ENCODE data around the gene EFHC2. TPM values are rescaled to one million over a fixed set of nuclear protein-coding genes. Genes with fewer than 3 reads are reported as not detected.
"Not testable (repeated sequence)": the region's sequence is repeated elsewhere in the genome, so short reads cannot be mapped to it uniquely, and the experiment has no call there.

Gene EFHC2
- total and polyA plus RNA-seq, 3 donors from 2014 or later: 8.2 to 17.3 (median 14.4) TPM

DNA sequence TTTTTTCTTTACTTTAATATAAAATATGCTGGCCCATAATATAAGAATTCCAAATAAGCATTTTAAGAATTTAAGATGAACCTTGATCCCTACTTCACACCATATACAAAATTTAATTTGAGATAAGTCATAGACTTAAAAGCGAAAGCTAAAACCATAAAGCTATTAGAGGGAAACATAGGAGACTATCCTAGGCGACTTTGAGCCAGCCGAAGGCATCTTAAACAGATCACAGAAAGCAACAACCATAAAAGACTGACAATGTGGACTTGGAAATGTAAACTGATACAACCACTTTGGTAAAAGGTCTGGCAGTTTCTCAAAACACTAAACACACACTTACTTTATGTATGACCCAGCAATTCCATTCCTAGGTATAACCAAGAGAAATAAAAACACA, 125.0 kb downstream of the EFHC2 start:
- intact Hi-C loops (cut with DNase I; ENCODE audit: low total_unique reads): no loop called here
- 89 to 95% methylated on average over 3 of the region's 3 CpGs for WGBS, 2 donors
- H3K27me3 ChIP-seq: no peaks in the 10 kb centered on the region
- H3K27ac ChIP-seq: no peak overlapping the region
- no peak for DNase-seq
- H3K9me3 ChIP-seq: no peaks in the 10 kb centered on the region
- H3K4me1 ChIP-seq: no peaks in the 10 kb centered on the region
- no peak overlapping the region for H3K4me3 ChIP-seq
- H3K36me3 ChIP-seq (ENCODE audit: low read depth, missing control alignments): no peaks in the 10 kb centered on the region
- TF ChIP-seq POLR2A (IDR thresholded peaks at IDR 0.05): no peak
- TF ChIP-seq, protein P1, sequence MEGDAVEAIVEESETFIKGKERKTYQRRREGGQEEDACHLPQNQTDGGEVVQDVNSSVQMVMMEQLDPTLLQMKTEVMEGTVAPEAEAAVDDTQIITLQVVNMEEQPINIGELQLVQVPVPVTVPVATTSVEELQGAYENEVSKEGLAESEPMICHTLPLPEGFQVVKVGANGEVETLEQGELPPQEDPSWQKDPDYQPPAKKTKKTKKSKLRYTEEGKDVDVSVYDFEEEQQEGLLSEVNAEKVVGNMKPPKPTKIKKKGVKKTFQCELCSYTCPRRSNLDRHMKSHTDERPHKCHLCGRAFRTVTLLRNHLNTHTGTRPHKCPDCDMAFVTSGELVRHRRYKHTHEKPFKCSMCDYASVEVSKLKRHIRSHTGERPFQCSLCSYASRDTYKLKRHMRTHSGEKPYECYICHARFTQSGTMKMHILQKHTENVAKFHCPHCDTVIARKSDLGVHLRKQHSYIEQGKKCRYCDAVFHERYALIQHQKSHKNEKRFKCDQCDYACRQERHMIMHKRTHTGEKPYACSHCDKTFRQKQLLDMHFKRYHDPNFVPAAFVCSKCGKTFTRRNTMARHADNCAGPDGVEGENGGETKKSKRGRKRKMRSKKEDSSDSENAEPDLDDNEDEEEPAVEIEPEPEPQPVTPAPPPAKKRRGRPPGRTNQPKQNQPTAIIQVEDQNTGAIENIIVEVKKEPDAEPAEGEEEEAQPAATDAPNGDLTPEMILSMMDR (IDR thresholded peaks at IDR 0.05): no peak

DNA sequence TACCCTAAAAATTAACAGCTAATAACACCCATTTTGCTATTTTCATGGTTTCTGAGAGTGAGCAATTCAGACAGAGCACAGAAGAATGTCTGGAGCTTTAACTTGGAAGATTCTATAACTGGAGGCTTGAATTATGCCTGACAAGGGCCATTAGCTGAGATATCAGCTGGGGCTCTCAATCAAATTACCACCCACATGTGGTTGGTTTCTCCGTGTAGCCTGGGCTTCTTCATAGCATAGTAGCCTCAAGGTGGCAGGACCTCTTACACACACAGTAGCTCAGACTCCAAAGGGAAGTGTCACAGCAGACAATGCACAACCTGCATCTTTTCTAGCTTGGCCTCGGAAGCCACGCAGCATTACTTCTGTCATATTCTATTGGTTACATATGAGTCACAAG, 127.3 kb downstream of the EFHC2 start:
- H3K9me3 ChIP-seq: no peaks in the 10 kb centered on the region
- no peaks in the 10 kb centered on the region for H3K36me3 ChIP-seq (ENCODE audit: low read depth, missing control alignments)
- intact Hi-C loops (cut with DNase I; ENCODE audit: low total_unique reads): no loop called here
- WGBS, 2 donors: 89 to 94% methylated on average over 3 of the region's 3 CpGs
- TF ChIP-seq, protein P1 (IDR thresholded peaks at IDR 0.05): no peak
- TF ChIP-seq POLR2A (IDR thresholded peaks at IDR 0.05): no peak
- DNase-seq: no peak
- no peak overlapping the region for H3K27ac ChIP-seq
- H3K4me1 ChIP-seq: no peaks in the 10 kb centered on the region
- H3K4me3 ChIP-seq: no peak overlapping the region
- H3K27me3 ChIP-seq: no peaks in the 10 kb centered on the region

DNA sequence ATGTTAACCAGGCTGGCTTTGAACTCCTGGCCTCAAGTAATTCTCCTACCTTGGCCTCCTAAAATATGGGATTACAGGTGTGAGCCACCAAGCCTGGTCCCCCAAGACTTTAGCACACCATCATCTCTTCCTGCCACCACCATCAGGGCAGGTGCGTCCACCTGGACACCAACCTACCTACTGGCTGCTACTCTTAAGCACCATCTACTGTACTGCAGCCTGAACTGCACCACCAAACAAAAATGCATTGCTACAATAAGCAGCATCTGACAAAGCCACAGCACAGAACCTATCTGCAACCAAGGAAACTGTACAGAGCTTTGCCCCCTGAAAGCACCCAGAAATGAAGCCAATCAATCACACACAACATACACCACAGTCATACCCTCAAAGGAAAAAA, 139.7 kb downstream of the EFHC2 start:
- Histone ChIP-seq H3K9me3 (no peaks in the 10 kb centered on the region), H3K4me1 (no peaks in the 10 kb centered on the region), H3K27ac (no peak overlapping the region), H3K27me3 (no peaks in the 10 kb centered on the region), H3K4me3 (no peak overlapping the region), H3K36me3 (ENCODE audit: low read depth, missing control alignments) (no peaks in the 10 kb centered on the region)
- intact Hi-C loops (cut with DNase I; ENCODE audit: low total_unique reads): no loop called here
- TF ChIP-seq, protein P1 (IDR thresholded peaks at IDR 0.05): no peak
- no peak for TF ChIP-seq POLR2A (IDR thresholded peaks at IDR 0.05)
- 100% methylated on average over 1 of the region's 1 CpG for WGBS, 2 donors
- DNase-seq: no peak

DNA sequence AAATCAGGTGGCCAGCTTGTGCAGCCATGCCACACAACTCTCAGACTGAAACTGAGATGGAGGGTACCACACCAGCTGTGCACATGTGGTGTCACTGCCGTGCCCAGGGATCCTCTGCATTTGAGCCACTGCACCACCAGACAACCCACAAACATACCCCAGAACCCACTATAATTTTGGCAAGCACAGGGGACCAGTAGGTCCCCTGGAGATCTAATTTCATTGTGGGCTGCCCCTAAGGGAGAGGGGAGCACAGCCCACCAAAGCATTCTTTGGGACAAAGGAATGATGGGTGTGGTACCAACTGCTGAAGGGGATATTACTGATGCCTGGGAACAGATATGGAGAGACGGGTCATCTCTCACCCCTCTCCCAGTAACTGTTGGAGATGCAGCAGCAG, 140.9 kb downstream of the EFHC2 start:
- intact Hi-C loops (cut with DNase I; ENCODE audit: low total_unique reads): no loop called here
- H3K4me1 ChIP-seq: no peaks in the 10 kb centered on the region
- 86 to 94% methylated on average over 1 to 2 of the region's 2 CpGs for WGBS, 2 donors

DNA sequence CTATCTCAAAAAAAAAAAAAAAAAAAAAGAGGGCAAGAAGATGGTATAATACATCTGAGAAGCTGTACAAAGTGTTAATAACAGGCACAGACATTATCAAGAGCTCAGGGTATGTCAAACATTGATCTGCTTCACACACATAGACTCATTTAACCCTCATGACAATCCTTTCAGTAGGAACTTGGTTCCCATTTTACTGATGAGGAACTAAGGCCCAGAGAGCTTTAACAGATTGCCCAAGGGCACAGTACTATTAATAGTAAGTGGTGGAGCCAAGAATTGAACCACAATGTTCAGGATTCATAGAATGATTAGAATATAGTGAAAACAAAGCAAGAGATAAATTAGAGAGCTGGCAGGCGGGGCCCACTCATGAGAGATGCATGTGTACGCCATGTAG, 154.4 kb downstream of the EFHC2 start:
- intact Hi-C loops (cut with DNase I; ENCODE audit: low total_unique reads): no loop called here
- Histone ChIP-seq H3K9me3 (no peaks in the 10 kb centered on the region), H3K4me1 (no peaks in the 10 kb centered on the region), H3K4me3 (no peak overlapping the region), H3K27ac (no peak overlapping the region), H3K36me3 (ENCODE audit: low read depth, missing control alignments) (no peaks in the 10 kb centered on the region), H3K27me3 (no peaks in the 10 kb centered on the region)
- TF ChIP-seq, protein P1 (IDR thresholded peaks at IDR 0.05): no peak
- TF ChIP-seq POLR2A (IDR thresholded peaks at IDR 0.05): no peak
- DNase-seq: no peak
- WGBS, 2 donors: 91 to 96% methylated on average over 2 of the region's 2 CpGs

More for the DNA sequence above, 140.9 kb downstream of the EFHC2 start:
- Histone ChIP-seq H3K36me3 (ENCODE audit: low read depth, missing control alignments) (no peaks in the 10 kb centered on the region), H3K9me3 (no peaks in the 10 kb centered on the region), H3K4me3 (no peak overlapping the region), H3K27me3 (no peaks in the 10 kb centered on the region), H3K27ac (no peak overlapping the region)
- DNase-seq: no peak
- TF ChIP-seq, protein P1 (IDR thresholded peaks at IDR 0.05): no peak
- no peak for TF ChIP-seq POLR2A (IDR thresholded peaks at IDR 0.05)

DNA sequence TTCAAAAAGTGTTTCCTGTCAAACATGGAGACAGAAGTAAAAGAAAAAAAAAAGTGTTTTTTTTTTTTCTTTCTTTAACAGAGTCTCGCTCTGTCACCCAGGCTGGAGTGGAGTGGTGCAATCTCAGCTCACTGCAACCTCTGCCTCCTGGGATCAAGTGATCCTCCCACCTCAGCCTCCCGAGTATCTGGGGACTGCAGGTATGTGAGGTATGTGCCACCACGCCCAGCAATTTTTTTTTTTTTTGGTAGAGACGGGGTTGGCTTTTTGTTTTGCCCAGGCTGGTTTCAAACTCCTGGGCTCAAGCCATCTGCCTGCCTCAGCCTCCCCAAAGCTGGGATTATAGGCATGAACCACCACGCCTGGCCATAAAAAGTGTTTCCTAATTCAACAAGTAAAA, 155.6 kb downstream of the EFHC2 start:
- H3K27me3 ChIP-seq; H3K27ac ChIP-seq; H3K9me3 ChIP-seq; DNase-seq; H3K36me3 ChIP-seq (ENCODE audit: low read depth, missing control alignments); intact Hi-C loops (cut with DNase I; ENCODE audit: low total_unique reads); H3K4me3 ChIP-seq; H3K4me1 ChIP-seq: not testable (repeated sequence)
- 77 to 79% methylated on average over 5 of the region's 5 CpGs for WGBS, 2 donors
